Measurements from ENCODE around the gene LNP1.
A peak's percentile ranks its signal among the peaks of the same experiment; 100 is the strongest.
"Not testable (repeated sequence)": the region's sequence is repeated elsewhere in the genome, so short reads cannot be mapped to it uniquely, and the experiment has no call there.

The LNP1 gene, protein sequence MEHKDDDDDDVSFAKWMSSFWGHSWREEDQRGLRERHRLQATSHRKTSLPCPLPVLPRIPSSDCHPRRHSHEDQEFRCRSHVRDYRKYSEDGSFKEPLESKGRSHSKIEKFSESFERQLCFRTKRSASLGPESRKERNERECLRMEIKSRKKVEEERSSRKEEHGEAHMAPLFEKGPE

DNA sequence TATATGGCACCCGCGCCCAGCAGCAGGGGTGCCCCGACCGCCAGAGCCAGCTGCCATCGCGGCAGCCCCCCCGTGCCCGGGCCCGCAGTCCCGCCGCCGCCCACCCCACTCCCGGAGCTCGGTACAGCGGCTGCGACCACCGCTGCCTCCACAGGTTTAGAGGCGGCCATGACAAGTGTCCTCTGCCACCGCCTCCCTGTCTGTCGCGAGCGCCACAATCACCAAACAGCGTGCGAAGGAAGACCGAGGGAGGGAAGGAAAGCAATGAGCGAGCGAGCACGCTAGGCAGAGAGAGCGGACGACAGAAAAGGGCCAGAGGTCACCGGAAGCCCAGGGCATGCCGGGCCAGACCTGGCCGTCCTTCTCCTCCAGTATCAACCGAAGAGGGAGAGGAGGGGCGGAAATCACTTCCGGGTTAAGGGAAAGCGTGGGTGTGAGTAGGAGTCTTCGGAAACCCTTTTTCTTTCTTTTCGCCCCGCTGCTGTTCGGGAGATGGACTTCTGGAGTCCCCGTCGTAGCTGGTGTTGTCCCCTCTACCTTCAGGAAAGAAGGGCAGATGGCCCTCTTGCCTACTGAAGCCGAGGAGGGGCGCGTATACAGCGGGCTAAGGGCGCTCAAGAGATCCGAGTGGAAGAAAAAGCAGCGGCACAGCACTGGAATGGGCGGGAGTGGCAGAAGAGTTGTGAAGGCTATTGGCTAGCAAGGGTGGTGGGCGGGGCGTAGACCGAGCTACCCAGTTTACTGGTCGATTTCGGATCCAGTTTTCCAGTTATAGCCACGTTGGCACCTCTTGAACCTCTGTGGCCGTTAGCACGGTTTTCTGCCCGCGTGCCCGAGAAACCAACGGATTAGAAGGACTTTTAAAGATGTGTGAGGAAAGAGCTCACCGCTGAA, at the start of gene LNP1, which contains the start of gene TOMM70:
LNP1 (plus strand) TSS at position 760 of the 894 bp plus-strand sequence. CDS start 28,191 bp downstream, outside the sequence.
TOMM70 (minus strand) TSS at position 310 of the 894 bp plus-strand sequence; CDS start at position 170, 140 bp downstream.
- DNase-seq: peak; percentile 97

DNA sequence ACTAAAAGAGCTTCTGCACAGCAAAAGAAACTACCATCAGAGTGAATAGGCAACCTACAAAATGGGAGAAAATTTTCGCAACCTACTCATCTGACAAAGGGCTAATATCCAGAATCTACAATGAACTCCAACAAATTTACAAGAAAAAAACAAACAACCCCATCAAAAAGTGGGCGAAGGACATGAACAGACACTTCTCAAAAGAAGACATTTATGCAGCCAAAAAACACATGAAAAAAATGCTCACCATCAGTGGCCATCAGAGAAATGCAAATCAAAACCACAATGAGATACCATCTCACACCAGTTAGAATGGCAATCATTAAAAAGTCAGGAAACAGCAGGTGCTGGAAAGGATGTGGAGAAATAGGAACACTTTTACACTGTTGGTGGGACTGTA, 49.6 kb upstream of the LNP1 start:
- DNase-seq: not testable (repeated sequence)

DNA sequence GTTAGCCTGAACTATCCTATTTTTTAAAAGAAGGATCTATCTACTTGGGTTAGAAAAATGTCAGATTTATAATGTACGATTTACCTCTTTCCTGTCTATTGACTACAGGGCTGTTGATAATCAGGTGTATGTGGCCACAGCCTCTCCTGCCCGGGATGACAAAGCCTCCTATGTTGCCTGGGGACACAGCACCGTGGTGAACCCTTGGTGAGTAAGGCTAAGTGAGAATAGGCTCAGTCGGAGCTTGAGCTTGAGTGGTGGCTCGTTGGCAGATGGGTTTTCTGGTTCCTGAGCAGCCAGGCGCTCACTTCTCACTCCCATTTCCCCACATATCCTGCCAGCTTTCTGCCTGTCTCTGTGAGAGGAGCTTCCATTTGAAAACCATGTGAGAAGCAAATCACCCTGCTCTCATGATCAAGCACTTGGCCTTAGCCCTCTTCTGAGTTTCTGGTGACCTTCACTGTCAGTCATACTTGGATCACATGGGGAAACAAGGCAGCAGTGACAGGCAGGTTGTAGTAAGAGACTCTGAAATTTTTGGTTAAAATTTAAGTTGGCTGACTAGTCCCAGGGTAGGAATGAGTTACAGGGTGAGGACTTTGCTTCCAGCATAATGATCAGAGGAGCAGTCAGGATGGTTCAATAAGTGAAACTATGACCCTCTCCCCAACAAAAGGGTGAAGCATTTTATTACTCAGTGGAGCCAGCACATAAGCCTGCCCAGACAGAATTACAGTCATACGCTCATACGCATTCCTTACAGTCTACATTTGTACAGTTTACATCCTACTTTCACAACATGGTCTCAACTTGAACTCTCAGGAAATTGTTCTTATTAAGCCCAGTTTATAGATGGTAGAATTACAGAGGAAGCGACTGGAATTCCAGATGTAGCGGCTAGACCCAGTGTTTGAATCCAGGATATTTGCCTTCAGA, 48.8 kb upstream of the LNP1 start:
- no peak for DNase-seq

DNA sequence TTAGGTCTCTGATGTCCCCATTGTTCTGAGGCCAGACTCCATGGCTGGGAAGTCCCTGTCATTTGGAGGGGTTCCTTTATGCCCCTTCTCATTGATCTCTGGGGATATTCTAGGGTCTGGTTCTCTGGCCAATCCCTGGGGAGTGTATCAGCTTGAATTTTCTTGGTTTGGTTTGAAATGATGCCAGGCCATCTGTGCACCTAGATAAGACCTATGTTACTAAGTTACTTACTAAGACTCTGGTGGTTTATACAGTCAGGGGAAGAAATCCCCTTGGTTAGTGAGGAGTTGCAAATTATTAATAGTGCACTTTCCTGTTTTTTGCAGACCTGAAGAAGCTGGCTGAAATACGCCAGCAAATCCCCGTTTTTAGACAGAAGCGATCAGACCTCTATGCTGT, 46.5 kb upstream of the LNP1 start:
- DNase-seq: no peak

DNA sequence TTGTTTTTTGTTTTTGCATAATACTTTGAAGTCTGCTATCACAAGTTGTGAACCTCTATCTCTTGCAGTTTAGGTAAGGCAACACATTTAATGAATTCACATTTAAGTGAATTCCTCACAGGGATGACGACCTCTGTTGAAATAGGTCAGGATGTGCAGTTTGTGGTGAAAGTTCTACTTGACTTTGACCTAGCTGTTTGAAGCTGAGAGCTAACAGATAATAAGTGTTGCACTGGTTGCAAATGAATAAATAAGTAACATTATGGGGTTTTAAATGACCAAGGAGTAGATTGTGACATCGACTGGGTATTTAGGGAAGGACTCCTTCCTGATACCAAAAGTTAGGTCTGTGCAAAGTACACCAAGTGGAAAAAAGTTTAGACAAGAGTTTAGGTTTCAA, 42.9 kb upstream of the LNP1 start:
- DNase-seq: no peak

DNA sequence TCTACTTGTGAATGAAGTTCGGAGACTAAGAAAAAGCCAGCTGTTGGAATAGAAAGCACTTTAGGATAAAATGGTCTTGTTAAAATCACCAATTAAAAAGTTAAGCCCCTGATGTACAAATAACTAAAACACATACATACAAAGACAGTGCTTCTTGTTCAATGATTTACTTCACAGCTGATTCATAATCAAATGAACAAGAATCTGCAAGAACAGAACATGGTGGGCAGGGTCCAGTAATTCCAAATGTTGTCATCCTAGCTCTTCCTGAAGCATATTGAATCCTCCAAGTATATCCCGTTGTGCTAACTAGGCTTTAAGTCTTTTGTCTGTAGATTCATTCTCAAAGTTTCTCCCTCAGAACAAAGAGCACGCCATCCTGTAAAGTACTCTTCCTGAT, 42.3 kb upstream of the LNP1 start:
- DNase-seq: no peak

DNA sequence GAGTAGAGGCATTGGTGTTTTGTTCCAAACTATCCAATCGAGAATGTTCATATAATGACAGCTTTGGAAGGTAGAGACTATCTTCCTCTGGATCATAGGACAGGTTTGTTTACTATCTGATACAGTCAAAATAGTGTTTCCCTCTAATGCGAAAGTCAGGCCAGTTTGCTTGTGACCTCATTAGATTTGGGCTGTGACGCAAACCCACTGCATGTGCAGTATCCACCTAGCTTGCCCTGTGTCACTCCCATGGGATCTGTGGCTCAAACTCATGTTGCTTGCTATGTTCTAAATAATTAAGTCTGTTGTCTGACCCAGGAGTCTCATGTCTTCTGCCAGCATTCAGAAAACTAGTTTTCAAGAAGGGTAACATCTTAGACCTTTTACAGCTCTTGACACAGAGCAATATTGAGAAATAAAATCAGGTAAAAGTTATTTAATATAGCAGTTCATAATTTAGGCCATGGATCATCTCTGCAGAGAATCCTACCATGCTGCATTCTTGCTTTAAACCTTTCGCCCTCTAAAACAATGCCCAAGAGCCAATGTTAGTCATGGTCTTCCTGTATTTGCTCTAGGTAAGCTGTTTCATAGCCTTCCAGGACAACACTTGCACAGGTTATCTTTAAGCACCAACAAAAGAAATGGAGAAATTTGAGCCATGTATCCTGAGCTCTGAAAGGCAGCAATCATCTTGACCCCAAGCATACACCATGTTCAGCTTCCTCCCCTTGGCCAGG, 40.4 kb upstream of the LNP1 start:
- DNase-seq: no peak

DNA sequence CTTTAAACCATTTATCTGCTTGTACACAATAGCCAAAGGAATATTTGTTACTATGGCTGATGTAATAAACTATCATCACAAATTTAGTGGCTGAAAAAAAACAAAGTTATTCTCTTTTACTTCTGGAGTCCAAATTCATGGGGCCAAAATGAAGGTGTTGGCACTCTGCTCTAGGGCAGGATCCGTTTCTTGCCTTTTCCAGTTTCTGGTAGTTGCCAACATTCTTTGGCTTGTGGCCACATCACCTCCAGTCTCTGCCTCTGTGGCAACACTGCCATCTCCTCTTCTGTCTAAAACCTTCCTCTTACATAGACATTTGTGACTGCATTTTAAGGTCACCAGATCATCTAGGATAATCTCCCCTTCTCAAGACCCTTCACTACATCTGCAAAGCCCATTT, 39.4 kb upstream of the LNP1 start:
- DNase-seq: no peak

DNA sequence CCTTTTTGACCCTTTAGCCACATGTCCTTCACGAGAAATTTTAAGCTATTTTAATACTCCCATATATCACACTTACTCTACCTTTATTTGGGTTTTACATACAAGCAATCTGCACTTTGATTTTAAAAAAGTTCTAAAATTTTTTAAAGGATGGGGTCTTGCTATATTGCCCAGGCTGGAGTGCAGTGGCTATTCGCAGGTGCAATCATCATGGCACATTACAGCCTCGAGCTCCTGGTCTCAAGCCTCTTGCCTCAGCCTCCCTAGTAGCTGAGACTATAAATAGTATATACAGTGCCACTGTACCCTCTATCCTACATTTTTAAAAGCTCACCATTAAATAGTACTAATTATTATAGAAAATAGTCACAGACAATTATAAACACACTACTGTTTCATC, 36.9 kb upstream of the LNP1 start:
- DNase-seq: no peak

DNA sequence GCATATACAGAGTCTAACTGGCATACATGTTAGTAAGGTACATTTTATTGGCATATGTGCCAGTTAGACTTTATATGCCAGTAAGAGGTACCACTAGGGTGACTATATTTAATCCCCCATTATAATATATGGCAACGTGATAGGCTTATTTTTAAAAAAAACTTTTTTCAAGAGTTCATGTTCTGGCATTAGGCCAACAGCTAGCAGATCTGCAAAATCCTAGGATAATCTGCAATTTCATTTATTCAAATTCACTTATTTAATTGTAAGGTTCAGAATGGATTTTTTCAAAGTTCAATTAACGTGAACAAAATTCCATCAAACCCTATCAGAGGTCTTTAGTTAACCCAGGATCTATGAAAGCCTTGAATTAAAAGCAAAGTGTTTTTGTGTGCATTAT, 34.9 kb upstream of the LNP1 start:
- DNase-seq: no peak

DNA sequence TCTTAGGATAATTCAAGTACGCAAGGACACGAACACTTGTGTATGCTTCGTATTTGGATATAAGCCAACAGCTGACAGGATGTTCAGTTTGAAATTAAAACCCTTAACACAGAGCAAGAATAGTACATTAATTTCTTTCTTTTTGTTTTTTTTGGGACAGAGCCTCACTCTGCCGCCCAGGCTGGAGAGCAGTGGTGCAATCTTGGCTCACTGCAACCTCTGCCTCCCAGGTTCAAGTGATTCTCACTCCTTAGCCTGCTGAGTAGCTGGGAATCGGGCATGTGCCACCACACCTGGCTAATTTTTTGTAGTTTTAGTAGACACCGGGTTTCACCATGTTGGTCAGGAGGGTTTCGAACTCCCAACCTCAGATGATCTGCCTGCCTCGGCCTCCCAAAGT, 32.9 kb upstream of the LNP1 start:
- DNase-seq: no peak

DNA sequence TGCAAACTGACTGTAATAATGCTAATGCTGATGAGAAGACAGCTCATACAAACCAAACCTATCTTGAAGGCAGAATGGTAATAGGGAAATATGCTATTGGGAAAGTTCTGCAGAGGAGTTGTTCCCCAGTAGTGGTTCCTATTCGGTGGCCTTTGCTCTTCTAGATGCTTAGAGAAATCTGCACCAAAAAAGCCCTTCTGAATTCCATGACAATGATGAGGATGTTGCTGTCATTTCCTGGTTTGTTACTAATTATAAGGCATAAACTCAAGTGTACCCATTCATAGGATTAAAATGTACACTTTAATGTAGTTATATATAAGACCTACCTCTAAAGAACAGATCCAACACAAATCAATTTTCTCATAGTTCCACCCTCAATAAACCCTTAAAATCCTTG, 30.6 kb upstream of the LNP1 start:
- no peak for DNase-seq

DNA sequence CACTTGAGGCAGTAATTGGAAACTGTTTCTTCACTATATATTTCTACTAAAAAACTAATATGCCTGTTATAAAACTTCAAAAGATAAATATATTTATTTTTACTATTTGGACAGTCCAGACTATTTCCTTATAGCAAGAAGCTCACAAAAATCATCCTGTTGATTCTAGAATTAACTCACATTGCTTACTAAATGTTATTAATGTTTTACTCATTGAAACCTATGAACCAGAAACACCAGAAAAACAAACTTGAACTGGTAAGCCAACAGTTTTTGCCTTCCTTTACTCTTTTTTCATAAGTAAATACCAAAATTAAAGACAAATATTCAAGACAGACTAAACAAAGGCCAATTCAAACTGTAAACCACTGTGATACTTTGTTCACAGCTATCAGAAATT, 26.8 kb upstream of the LNP1 start:
- DNase-seq: no peak

DNA sequence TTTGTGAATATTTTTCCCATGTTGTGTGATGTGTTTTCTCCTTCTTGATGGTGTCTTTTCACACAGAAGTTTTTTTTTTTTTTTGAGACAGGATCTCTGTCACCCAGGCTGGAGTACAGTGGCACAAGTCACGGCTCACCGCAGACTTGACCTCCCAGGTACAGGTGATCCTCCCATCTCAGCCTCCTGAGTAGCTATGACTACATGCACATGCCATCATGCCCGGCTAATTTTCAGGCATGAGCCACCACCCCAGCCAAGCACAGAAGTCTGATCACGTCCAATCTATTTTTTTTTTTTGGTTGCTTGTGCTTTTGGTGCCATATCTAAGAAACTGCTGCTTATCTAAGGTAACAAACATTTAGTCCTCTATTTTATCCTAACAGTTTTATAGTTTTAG, 25.0 kb upstream of the LNP1 start:
- DNase-seq: no peak

DNA sequence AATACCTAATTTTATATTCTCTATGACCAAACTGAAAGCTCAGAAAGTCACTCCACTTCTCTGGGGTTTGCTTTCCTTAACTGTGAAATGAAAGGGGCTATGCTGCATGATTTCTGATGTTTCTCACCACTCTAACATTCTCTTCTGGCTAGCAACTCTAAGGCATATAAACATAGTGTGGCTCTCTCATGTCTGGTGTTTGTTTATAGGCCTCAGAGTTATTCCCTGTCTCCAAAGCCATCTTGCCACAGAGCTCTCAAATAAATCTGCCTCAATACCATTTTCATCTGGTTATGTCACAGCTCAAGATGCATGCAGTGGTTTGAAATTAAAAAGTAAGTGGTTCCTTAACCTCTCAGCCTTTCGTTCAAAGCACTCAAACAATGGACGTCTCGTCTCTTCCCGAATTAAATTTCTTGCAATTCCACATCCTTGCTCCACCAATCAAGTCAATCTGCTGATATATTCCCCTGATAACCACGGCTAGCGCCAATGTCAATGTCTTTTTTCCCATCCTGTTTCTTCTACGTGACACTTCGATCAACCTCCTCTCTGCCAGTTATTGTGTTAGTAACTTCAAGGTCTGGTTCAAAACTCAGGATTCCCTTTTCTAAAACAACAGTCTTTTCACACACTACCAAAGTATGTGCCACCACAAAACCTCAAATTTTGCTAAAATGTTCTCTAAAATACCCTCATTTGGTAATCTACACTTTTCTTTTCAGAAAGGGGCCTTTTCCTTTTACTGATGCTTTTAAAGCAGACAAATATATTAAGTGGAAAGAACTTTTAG, 16.4 kb upstream of the LNP1 start:
- no peak for DNase-seq

DNA sequence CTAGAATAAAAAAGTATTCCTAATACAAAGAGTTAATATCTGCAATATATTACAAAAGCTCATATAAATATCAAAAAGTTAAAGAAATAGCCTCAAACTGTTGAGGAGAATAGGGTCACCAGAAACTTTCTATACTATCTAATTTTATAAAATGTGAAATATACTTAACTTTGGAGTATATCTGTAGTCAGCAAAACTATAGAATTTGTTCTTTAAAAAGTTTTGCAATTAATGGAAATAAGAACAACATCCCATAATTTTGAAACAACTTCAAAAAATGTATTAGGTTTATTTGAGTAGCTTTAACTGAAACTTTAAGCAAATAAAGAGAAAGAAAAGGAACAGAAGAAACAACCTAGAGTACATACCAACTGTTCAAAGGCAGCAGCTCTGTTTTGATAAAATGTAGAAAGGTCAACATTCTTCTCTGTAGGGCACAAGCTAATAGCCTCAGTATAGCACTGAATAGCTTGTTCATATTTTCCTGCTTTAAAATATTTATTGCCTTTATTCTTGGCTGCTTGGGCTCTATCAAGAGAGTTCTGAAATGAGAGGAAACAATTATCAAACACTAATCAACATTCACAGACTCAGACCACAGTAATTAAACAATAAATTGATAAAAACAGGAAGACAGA, 14.8 kb upstream of the LNP1 start:
- no peak for DNase-seq

DNA sequence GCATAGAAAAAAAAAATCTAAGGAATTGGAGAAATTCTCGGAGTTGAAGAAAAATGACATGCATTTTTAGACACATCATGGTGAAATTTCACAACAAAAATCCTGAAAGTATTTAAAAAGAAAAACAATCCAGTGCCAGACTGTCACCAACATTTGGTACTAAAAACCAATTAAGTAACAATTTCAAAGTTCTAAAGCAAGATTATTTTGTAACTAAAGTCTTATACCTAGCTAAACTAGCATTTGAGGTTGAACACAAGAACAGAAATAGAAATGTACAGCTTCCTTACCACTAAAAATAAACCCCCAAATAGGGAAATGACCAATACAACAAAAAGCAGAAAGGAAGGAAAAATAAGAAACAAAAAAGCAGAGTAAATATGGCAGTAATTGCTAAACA, 12.3 kb upstream of the LNP1 start:
- DNase-seq: no peak

DNA sequence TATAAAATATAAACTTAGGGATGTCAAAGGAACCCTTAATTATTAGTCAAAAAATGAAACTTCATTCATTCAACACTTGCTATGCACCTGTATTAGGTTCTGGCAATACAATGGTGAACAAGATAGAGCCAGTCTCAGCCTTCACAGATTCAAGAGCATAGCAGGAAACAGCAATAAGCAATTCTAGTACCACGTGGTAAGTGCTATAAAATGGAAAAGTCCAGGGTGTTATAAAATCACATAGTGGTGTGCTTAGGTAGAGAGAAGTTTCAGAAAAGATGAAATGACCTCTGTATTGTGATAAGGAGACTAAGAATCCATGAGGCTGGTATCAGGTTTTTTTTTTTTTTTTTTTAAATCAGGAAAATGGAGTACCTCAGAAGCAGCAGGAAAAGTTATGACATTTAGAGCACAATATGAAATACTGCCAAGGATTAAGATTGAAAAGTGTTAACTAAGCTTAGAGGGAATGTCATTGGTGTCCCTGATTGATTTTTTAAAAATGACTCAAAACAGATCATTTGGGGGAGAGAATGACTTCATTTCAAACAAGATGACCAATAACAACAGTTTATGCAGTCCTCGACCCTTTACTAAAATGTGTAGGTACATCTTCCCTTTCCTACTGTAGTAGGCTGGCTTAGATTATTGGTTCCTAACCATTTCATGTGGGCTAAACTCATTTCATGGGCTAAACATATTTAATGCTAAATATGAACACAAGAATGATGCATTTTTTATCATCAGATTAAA, 5.5 kb upstream of the LNP1 start:
- DNase-seq: peak; percentile 56

DNA sequence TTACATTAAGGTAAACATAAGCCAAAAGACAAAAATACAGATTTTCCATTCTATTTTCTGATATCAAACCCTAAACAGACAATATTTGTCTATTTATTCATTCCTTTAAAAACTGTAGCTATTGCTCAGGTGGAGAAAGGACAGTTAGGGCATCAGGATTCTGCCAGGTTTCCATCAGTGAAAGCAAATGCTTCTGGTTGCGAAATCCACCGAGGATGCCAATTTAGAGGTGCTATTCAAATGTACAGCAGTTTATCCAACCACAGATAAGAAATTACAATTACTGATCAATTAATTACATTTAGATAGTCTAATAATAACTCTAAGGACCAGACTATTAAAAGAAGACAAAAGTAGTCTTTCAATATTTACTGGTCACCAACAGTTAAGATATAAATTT, 4.4 kb upstream of the LNP1 start:
- DNase-seq: no peak

DNA sequence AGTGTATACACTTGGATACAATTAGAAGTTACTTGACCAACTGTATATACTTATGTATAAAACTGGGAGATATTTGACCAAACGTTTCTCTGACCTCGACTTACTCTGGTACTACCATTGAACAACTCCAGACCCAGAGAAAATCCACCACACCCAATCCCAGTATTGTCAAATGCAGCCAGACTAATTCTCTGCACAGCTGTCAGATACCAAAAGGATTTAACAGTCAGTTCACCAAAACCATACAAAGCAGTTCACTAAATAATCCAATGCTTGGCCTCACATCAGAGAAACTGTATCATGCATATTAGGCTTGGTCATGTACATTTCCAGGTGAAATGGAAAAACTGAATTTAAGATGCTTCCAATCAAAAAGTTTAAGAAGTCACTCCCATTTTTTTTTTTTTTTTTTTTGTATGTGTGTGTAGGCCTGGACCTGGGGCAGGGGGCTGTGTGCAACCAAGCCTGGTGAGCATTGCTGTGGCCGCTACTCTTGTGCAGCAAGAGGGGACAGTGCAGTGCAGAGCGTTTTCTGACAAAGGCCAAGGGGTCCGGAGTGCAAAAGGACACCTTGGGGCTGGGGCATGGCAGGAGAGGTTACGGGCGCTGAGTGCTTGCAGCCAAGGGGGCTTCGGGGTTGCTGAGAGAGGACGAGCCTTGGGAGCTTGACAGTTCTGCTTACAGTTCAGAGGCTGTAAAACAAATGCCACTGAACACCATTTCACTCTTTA, 1.8 kb upstream of the LNP1 start:
- no peak for DNase-seq

Data from activated CD4-positive, alpha-beta T cell treated with anti-CD3 and anti-CD28 coated beads, Interleukin-10, Interleukin-2, amounts not matched to agents 100 ng/mL and 50 ng/mL, durations not matched to agents 16 hours and 8 hours (primary cell).